CD4-positive, CD25-positive, alpha-beta regulatory T cell (primary cell): ENCODE results near the gene ARHGAP27. TPM values are rescaled to one million over a fixed set of nuclear protein-coding genes. Genes with fewer than 3 reads are reported as not detected.
A peak's percentile ranks its signal among the peaks of the same experiment; 100 is the strongest.
"Not testable (repeated sequence)": the region's sequence is repeated elsewhere in the genome, so short reads cannot be mapped to it uniquely, and the experiment has no call there.

Experiments used
- ATAC-seq, 2 donors: fragments of 150-1000 bp; cut with Tn5 transposase; one replicate each; pipeline ENCODE4 v1.10.0; 2021; ENCODE audit warnings: low read depth in 2 of 2, moderate number of reproducible peaks in 2 of 2, moderate library complexity in 1 of 2
- DNase-seq, 3 donors: peaks; one replicate each; pipeline versions ENCODE4 v3.0.0 to v3.0.0-alpha.2; 2012 to 2022; ENCODE audit warnings: mixed read lengths in 1 of 3
- H3K27ac ChIP-seq: one replicate; pipeline ENCODE4 v1.7.0; 2013; ENCODE audit warnings: mild to moderate bottlenecking, low read length; ENCODE audit not compliant: insufficient read depth, poor library complexity, severe bottlenecking
- H3K27me3 ChIP-seq: one replicate; pipeline ENCODE4 v1.7.0; 2013; ENCODE audit warnings: low read length; ENCODE audit not compliant: control insufficient read depth, insufficient read depth
- H3K36me3 ChIP-seq: one replicate; pipeline ENCODE4 v1.7.0; 2013; ENCODE audit warnings: mild to moderate bottlenecking, low read length, moderate library complexity; ENCODE audit not compliant: control insufficient read depth, insufficient read depth
- H3K4me1 ChIP-seq: 2 replicates; pipeline ENCODE4 v1.7.0; 2013; ENCODE audit warnings: mild to moderate bottlenecking, low read length; ENCODE audit not compliant: insufficient read depth, control insufficient read depth, poor library complexity, severe bottlenecking
- H3K4me3 ChIP-seq: one replicate; pipeline ENCODE4 v1.7.0; 2013; ENCODE audit warnings: low read depth, mild to moderate bottlenecking, low read length, moderate library complexity
- H3K9me3 ChIP-seq, 2 experiments: 1 replicate in 1 of 2; 2 replicates in 1 of 2; pipeline ENCODE4 v1.7.0; 2013; ENCODE audit warnings: low read length in 2 of 2, mild to moderate bottlenecking in 1 of 2, moderate library complexity in 1 of 2; ENCODE audit not compliant: control insufficient read depth in 2 of 2
- H3K27ac Mint-ChIP-seq, 3 donors: one replicate each; pipeline ENCODE4 v1.8.0; 2020 to 2022; ENCODE audit warnings: mild to moderate bottlenecking in 3 of 3, mixed read lengths in 3 of 3, moderate library complexity in 2 of 3
- H3K27me3 Mint-ChIP-seq: one replicate; pipeline ENCODE4 v1.8.0; 2022; ENCODE audit warnings: mild to moderate bottlenecking, mixed read lengths
- H3K36me3 Mint-ChIP-seq: one replicate; pipeline ENCODE4 v1.8.0; 2020; ENCODE audit warnings: mixed read lengths
- H3K4me1 Mint-ChIP-seq, 4 donors: one replicate each; pipeline ENCODE4 v1.8.0; 2020 to 2022; ENCODE audit warnings: mixed read lengths in 4 of 4, mild to moderate bottlenecking in 1 of 4
- H3K4me3 Mint-ChIP-seq, 4 donors: one replicate each; pipeline ENCODE4 v1.8.0; 2020 to 2022; ENCODE audit warnings: mild to moderate bottlenecking in 4 of 4, mixed read lengths in 4 of 4, moderate library complexity in 3 of 4
- H3K9me3 Mint-ChIP-seq, 7 donors: one replicate each; pipeline ENCODE4 v1.8.0; 2020 to 2022; ENCODE audit warnings: mixed read lengths in 7 of 7, mild to moderate bottlenecking in 3 of 7, moderate library complexity in 2 of 7
- polyA plus RNA-seq, 4 donors: library from polyadenylated mRNA; unstranded; fragments of 300-500 nt; fragmentation: Illumina TruSeq; gene quantifications; one replicate each; pipeline ENCODE4 v1.2.3, GENCODE V29; 2021
- total RNA-seq: library from RNA; stranded (reverse); gene quantifications from one replicate; pipeline ENCODE4 v1.2.3, GENCODE V29; 2022

Gene ARHGAP27
- total and polyA plus RNA-seq, 5 donors from 2014 or later, result 23.9 to 78.5 (median 26.0) TPM

DNA sequence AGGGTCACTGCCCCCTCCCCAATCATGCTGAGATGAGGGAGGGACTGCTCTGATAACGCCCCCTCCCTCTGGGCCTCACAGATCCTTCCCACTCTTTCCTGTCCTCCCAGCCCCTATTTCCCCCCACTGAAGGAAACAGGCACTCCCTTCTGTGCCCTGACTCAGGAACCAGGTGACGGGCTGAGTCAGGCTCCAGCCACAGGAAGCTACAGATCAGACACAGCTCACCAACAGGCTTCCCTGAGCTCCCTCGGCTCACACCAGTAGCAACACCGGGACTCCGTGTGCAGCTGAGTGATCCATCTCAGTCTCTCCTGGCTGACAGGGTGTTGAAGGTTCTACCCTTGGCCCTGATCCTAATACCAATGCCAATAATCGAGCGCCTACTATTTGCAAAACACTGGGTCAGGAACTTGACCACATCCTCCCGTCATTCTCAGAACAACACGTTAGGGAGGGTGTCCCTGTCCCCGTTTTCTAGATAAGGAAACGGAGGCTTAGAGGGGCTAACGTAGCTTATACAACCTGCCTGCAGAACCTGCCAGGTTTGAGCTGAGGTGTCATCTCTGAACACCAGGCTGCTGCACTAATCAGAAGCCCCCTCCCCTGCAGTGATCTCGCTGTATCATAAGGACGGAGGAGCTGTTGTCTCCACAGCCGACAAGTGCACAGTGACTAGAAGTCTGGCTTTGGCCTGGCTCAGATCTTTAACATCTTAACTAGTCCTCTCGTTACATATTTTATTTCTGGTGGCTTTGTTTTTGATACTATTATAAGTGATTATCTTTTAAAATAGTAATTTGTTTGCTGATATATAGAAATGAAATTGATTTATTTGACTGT, 13.5 kb upstream of the ARHGAP27 start:
- not testable (repeated sequence) for H3K27me3 ChIP-seq, H3K27ac ChIP-seq, H3K27me3 Mint-ChIP-seq, H3K9me3 ChIP-seq, H3K4me1 ChIP-seq, H3K36me3 Mint-ChIP-seq, H3K36me3 ChIP-seq, H3K9me3 Mint-ChIP-seq
- H3K4me1 Mint-ChIP-seq, result peaks cover 0 to 34% (median 11%) of the 10 kb centered on the region in 4 donors
- DNase-seq, result peak in 1 of 3 donors; percentile 59
- peak overlapping the region; percentile 37 for H3K4me3 ChIP-seq
- ATAC-seq, result peak; percentile 70 to 75
- H3K4me3 Mint-ChIP-seq, result peak overlapping the region in 3 of 4 donors; percentile 33 to 75 (median 58)
- peak overlapping the region in 2 of 3 donors; percentile 84 to 91 for H3K27ac Mint-ChIP-seq

DNA sequence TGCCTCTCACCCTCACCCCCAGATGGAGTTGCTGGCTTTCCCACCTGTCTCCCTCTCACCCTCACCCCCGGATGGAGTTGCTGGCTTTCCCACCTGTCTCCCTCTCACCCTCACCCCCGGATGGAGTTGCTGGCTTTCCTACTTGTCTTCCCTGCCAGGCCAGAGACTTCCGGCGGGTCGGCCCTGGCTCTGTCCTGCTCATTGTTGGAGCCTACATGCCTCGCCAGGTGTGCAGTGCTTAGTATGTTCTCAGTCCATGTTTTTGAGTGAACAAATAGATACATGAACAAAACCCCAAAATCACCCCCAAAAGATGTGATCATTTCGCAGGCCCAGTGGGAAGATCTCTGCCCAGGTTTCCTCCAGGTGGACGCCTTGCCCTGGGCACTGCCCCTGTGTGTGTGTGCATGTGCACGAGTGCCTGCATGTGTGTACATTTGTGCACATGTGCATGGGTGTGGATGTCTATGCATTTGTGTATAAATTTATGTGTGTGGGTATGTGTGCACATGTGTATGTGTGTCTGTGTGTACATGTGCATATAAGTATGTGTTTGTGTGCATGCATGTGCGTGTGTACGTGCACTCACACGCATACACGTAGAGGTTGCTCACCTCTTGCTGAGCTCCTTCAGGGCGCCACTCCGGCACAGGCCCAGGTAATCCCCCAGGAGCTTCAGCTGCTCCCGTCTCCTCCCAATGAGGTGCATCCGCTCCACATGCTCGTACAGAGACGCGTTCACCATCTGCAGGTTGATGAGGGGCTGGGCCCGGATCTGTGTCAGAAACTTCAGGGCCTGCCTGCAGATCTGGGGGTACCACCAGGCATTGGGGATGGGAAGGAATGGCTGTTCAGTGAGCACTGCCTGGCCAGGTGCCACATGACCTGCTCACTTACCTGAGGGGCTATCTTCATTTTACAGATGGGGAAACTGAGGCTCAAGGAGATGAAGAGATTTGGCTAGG, 12.5 kb upstream of the ARHGAP27 start:
- H3K4me3 Mint-ChIP-seq, H3K9me3 Mint-ChIP-seq, H3K27me3 ChIP-seq, H3K36me3 Mint-ChIP-seq, H3K4me3 ChIP-seq, H3K27me3 Mint-ChIP-seq, DNase-seq, H3K27ac ChIP-seq, H3K9me3 ChIP-seq, ATAC-seq, H3K36me3 ChIP-seq: not testable (repeated sequence)
- peaks cover 0 to 44% (median 12%) of the 10 kb centered on the region in 4 donors for H3K4me1 Mint-ChIP-seq
- H3K4me1 ChIP-seq, result peaks cover 10% of the 10 kb centered on the region
- peak overlapping the region in 2 of 3 donors; percentile 71 to 91 for H3K27ac Mint-ChIP-seq

DNA sequence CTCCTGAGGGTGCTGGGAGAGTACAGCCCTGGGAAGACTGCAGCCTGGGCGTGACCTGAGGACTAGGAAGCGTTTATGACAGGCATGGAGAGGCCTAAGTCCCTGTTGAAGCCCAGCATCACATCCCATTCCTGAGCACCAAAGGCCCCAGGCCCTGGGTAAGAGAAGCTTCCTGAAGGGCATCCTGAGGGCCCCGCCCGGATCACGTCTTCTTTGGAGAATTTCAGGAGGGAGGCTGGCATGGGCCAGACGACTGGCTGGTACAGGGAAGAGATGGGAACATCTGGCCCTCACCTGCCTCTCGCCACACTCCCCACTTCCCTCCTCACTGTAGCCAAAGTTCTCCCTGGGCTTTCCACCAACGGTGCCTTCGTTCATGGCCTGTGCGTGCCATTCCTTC, 11.6 kb upstream of the ARHGAP27 start:
- not testable (repeated sequence) for H3K4me3 ChIP-seq, ATAC-seq, H3K4me3 Mint-ChIP-seq, H3K27me3 ChIP-seq, DNase-seq, H3K27ac Mint-ChIP-seq, H3K27ac ChIP-seq, H3K36me3 Mint-ChIP-seq, H3K9me3 Mint-ChIP-seq, H3K27me3 Mint-ChIP-seq, H3K9me3 ChIP-seq
- H3K4me1 ChIP-seq, result peaks cover 10% of the 10 kb centered on the region
- peaks cover 0 to 45% (median 12%) of the 10 kb centered on the region in 4 donors for H3K4me1 Mint-ChIP-seq
- H3K36me3 ChIP-seq, result peaks cover 13% of the 10 kb centered on the region

DNA sequence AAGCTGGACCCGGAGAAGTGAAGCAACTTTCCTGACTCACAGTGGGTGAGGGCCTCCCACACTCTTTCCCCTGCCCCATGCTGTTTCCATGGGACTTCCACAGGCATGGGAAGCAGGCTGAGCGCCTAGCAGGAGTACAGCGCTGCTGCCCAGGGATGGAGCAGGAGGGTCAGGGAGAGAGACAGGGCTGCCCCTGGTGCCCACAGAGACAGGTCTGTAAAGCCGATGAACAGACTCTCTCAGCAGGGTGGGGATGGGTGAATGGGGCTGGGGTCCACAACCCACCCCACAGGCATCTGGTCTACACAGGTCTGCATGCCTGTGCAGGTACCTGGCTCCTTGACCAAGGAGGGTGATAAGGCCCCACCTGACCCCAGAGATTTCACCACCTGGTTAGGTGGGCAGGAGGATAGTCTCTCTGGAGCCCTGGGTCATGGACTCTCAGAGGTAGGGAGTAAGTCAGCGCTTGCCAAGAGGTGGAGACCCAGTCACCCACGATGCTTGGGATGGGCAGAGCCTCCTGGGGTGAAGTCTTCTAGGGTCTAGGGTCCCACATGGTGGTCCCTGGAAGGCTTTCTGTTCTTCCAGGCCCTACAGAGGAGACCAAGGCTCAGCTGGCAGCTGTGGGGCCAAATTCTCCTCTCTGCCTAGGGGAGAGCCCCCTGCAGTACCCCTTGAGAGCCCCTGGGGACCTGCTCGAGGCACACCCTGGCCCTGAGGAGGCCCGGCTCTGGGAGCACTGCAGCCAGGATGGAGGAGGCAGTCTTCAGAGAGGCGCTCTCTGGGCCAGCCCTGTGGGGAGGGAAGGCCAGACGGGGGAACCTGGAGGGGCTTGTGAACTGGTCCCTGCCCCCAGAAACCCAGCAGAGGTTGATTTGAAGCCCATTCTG, 10.9 kb upstream of the ARHGAP27 start:
- Histone ChIP-seq H3K4me1 (peaks cover 10% of the 10 kb centered on the region), H3K36me3 (peaks cover 13% of the 10 kb centered on the region)
- not testable (repeated sequence) for DNase-seq, H3K27me3 Mint-ChIP-seq, ATAC-seq, H3K9me3 Mint-ChIP-seq, H3K27ac Mint-ChIP-seq, H3K36me3 Mint-ChIP-seq, H3K27ac ChIP-seq, H3K27me3 ChIP-seq, H3K4me3 ChIP-seq, H3K9me3 ChIP-seq, H3K4me3 Mint-ChIP-seq
- peaks cover 0 to 42% (median 12%) of the 10 kb centered on the region in 4 donors for H3K4me1 Mint-ChIP-seq

DNA sequence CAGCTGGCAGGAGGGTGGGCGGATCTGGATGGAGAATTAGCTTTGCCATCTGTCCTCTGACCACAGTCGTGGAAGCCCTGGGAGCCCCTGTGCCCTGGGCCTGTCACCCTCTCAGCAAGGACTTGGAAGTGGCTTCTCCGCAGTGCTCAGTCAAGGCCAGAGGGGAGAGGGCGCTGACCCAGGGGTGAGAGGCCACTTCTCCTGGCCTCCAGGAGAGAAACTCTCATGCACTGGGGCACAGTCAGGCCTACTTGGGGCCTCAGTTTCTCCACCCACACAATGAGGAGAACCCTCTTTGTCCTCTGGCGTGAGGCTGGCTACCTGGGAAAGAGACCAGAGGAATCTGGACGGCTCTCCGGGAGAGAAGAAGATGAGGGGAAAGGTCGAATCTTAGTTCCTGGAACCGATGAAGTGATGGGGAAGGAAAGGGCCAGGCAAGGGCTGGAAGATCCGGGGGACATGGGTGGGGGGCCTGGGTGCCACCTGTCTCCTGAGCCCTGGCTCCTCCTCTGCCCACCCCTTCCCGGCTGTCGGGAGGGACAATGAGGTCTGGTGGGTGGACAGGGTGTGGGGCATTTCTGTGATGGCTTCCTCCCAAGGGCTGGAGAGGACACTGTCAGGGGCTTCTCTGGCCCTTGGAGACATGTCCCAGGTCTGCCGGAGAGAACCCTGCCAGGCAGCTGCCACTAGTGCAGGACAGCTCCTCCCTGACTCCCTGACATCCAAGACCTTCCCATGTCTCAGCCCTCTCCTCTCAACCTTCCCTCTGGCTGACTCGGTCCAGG, 9.0 kb upstream of the ARHGAP27 start:
- no peaks in the 10 kb centered on the region for H3K9me3 Mint-ChIP-seq
- H3K36me3 Mint-ChIP-seq, result peaks cover 4% of the 10 kb centered on the region
- ATAC-seq (no peak), DNase-seq (no peak)
- H3K4me3 ChIP-seq, result no peak overlapping the region
- peaks cover 0 to 27% (median 8%) of the 10 kb centered on the region in 4 donors for H3K4me1 Mint-ChIP-seq
- H3K4me3 Mint-ChIP-seq, result no peak overlapping the region
- H3K36me3 ChIP-seq, result peaks cover 19% of the 10 kb centered on the region
- no peaks in the 10 kb centered on the region for H3K27me3 ChIP-seq
- peak overlapping the region in 2 of 3 donors; percentile 44 to 59 for H3K27ac Mint-ChIP-seq
- H3K9me3 ChIP-seq, result no peaks in the 10 kb centered on the region
- H3K27me3 Mint-ChIP-seq, result no peaks in the 10 kb centered on the region
- H3K27ac ChIP-seq, result no peak overlapping the region
- H3K4me1 ChIP-seq, result peaks cover 10% of the 10 kb centered on the region

DNA sequence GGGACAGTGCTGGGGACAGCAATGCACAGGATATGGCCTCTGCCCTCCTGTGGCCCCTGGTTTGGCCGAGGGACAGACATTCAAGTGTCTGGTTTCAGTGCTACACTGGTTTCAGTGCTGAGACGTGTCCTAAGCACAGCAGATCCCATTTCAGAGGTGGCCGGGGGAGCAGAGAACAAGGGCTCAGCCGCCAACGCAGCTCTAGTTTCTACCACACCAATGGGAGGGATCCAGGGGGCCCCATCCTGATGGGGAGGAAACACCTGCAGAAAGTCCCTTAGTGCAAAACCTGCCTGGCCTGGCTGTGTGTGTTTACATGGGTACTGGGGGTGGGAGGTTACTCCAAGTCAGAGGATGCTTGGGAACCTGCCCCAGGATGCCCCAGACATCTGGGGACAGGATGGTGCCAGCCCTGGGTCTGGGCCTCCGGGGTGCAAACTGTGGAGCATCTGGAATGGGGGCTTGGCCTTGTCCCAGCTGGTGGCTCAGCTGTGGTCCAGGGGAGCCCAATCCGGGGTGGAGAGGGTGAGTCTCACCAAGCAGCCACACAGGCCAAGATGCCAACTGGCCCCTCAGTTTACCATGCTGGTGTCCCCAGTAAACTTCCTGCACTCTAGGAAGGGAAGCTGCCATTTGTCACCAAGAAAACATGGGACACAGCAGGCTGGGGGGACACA, 8.3 kb upstream of the ARHGAP27 start:
- not testable (repeated sequence) for H3K9me3 Mint-ChIP-seq, H3K27me3 ChIP-seq, H3K4me3 Mint-ChIP-seq, H3K27ac ChIP-seq, H3K4me1 ChIP-seq, H3K9me3 ChIP-seq, H3K4me3 ChIP-seq, ATAC-seq, H3K36me3 Mint-ChIP-seq, H3K27me3 Mint-ChIP-seq
- peaks cover 23% of the 10 kb centered on the region for H3K36me3 ChIP-seq
- peaks cover 0 to 22% (median 4%) of the 10 kb centered on the region in 4 donors for H3K4me1 Mint-ChIP-seq
- H3K27ac Mint-ChIP-seq, result peak overlapping the region; percentile 44 to 88 (median 67)
- peak in 1 of 3 donors; percentile 31 for DNase-seq
